HG02852 (cell line): ENCODE results near the gene RDX.
A peak's percentile ranks its signal among the peaks of the same experiment; 100 is the strongest.
"Not testable (repeated sequence)": the region's sequence is repeated elsewhere in the genome, so short reads cannot be mapped to it uniquely, and the experiment has no call there.

Experiments
- ATAC-seq: cut with Tn5 transposase; IDR thresholded peaks from one replicate; pipeline ENCODE4 v1.9.1; 2021; ENCODE audit warnings: mild to moderate bottlenecking, moderate library complexity; ENCODE audit not compliant: unreplicated experiment

RDX gene

DNA sequence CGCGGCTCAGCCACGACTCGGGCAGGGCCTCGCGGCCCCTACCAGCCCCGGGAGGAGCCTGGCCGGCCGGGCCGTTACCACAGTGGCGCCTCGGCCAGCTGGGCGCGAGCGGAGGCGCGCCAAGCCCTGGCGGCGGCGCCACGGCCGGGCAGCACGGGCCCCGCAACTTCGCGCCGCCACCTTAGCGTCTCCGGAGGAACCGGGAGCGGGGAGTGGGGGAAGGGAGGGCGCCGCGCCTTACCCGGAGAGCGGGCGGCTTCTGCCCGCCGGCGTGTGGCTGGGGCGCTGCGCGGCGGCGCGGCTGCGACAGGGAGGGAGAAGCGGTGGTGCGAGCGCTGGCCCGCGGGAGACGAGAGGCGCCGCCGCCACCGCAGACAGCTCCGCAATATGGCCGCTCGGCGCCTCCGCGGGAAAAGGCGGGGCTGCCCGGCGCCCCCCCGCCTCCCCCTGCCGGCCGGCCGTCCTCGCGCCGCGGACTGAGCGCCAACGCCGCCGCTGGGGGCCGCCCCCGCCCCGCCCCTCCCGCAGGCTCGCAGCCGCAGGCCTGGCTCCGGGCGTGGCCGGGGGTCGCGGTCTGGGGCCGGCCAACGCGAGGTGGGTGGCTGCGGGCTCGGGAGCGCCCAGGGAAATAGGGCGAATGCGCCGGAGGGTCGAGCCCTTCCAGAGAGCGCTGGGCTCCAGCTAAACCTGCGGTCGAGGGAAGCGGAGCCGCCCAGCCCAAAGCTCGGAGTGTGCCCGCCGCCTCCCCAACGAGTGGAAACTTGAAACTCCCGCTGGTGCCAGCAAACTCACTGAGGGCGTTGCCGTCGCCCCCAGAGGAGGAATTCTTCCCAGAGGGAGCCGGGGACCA, at the start of gene RDX:
Gene RDX (minus strand): TSS at position 389 of the 850 bp plus-strand sequence. CDS start 16,922 bp downstream, outside the sequence.
- ATAC-seq, result peak; percentile 71

DNA sequence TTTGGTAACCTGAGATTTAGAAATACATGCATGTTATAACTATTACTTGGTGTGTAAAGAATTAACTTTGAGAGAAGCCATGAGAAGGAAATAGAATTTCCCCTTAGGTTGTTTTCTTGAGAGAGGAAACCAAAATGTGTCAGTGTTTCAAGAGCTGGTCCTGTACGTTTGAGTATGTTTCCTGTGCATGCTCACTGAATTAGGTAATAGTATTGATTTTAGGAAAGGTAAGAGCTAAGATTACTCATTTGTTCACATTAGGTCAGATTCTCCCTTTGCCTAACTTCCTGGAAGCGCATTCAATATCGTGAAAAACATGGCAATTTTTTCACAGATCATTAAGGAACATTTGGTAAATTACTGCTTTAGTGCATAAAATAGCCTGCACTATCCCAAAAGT, 49.3 kb upstream of the RDX start:
- ATAC-seq, result peak; percentile 42

DNA sequence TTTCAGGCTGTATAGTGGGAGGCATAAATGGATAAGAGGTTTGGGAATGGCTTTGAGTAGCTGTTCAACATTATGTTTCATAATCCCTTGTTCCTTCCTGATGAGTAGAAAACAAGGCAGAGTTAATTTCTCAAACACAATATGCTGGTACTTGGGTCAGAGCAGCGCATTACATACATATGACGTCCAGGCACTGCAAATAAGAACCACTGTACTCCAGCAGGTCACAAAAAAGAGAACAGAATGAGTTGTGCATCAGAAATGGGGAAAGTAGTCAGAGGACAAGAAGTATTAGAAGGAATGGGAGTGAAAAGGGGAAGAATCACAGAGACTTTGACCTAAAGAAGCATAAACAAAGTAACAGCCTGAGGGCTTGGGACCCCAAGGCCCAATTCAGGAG, 44.0 kb upstream of the RDX start:
- no peak for ATAC-seq

DNA sequence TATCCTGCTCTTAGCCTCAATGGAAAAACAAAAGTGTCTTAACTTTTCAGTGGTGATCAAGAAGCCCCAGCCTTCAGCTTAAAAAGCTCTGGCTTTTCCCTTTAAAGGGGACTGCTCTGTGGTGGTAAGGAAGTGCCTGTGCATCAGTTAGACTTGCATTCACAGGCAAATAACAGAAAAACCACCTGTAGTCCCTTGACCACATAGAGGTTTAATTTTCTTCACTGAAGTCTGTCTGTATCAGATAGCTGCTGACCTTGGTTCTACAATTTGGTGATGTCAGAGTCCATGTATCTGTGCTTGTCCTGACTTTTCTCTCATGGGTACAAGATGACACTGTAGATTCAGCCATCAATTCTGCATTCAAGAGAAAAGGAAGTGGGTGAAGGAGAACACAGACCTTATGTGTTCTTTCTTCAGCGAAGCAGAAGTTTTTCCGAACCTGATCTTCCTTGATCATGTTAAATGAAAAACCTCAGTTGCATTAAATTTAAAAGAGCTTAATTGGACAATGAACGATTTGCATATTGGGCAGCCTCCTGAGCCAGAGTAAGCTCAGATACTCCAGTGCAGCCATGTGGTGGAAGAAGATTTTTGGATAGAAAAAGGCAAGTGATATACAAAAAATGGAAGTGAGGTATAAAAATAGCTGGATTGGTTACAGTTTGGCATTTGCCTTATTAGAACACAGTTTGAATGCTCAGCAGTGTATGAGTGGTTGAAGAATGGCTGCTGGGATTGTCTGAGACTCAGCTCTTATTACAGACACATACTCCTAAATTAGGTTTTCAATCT, 43.2 kb upstream of the RDX start:
- peak; percentile 50 for ATAC-seq

DNA sequence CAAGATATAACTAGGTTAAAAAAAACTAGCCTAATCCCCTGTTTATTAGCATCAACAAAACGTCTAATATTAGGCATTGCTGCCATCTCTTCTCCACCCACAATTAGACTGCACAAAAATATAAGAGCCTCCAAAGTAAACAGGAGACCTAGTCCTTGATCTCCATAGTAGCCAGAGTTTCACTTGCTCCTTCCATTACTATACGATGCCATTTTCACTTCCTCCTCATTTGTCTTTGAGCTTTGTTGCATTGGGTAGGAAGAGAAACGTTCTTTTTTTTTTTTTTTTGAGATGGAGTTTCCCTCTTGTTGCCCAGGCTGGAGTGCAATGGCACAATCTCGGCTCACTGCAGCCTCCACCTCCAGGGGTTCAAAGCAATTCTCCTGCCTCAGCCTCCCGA, 42.3 kb upstream of the RDX start:
- no peak for ATAC-seq

DNA sequence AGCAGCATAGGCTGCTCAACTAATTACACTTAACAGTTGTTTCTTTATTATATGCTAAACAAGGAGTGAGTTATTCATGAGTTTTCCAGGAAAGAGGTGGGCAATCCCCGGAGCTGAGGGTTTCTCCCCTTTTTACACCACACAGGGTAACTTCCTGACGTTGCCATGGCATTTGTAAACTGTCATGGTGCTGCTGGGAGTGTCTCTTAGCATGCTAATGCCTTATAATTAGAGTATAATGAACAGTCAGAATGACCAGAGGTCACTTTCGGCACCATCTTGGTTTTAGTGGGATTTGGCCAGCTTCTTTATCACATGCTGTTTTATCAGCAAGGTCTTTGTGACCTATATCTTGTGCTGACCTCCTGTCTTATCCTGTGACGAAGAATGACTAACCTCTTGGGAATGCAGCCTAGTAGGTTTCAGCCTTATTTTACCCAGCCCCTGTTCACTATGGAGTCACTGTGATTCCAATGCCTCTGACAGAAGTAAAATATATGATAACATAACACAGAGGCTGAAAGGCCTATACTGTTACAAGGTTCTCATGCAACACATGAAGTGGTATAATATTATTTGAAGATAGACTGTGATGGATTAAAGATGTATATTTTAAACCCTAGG, 41.3 kb upstream of the RDX start:
- no peak for ATAC-seq

DNA sequence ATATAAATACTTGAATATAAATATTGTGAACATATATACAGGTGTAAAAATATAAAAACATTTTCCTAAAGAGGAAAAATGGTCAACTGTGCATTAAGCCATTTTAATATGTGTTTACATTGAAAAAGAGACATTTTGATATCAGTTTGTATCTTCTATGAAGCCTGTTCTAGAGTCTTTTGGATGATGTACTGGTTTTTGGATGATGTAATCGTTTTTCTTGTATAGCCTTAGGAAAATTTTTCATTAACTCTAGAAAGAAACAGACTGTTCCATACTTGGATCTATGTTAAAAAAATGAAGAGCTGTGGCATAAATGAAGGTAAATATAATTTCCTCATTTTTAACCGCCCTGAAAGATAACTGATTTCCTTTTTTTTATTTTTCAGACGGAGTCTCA, 39.6 kb upstream of the RDX start:
- no peak for ATAC-seq

DNA sequence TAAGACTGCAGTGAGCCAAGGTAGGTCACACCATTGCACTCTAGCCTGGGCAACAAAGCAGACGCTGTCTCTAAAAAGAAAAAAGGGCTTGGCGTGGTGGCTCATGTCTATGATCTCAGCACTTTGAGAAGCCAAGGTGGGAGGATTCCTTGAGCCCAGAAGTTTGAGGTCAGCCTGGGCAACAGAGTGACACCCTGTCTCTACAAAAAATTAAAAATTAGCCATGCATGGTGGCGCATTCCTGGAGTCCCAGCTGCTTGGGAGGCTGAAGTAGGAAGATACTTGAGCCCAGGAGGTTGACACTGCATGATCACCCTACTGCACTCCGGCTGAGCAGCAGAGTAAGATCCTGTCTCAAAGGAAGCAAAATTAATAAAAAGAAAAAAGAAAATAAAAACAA, 38.9 kb upstream of the RDX start:
- no peak for ATAC-seq

DNA sequence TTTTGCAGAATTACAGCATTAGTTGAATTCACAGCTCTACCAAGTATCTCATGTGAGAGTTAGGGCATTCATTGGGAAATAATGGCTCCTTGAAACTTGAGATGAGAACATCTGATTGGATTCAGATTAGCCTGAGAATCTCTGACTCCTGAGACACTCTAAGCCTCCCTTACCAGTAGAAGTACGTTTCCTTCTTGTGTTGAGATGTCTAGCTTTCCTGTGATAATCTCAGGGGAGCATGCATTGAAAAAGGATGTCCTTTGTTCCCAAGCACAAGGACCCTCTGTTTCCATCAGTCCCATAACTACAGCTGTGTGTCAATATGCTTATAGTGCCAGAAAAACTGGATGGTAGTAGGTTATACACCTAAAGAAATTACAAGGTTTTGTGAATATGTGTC, 35.2 kb upstream of the RDX start:
- ATAC-seq, result no peak

DNA sequence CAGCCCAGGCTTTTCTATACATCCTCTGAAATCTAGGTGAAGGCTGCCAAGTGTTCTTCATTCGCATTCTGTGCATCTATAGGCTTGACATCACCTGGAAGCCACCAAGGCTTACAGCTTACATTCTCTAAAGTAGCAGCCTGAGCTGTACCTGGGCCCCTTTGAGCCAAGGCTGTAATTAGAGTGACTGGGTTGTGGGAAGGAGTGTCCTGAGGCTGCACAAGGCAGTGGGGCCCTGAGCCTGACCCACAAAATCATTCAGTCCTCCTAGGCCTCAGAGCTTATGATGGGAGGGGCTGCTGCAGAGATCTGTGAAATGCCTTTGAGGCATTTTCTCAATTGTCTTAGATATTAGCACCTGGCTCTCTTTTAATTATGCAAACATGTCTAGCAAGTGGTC, 33.0 kb upstream of the RDX start:
- ATAC-seq, result no peak

DNA sequence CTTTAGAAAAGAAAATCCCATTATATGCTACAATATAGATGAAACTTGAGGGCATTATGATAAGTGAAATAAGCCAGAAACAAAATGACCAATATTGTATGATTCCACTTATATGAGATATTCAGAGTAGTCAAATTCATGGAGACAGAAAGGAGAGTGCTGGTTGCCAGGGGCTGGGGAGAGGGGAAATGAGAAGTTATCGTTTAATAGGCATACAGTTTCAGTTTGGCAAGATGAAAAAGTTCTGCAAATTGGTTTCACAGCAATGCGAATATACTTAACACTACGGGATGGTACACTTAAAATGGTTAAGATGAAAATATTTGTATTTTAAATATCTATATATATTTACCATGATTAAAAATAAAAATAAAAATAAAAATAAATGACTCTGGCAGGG, 31.1 kb upstream of the RDX start:
- ATAC-seq, result no peak

DNA sequence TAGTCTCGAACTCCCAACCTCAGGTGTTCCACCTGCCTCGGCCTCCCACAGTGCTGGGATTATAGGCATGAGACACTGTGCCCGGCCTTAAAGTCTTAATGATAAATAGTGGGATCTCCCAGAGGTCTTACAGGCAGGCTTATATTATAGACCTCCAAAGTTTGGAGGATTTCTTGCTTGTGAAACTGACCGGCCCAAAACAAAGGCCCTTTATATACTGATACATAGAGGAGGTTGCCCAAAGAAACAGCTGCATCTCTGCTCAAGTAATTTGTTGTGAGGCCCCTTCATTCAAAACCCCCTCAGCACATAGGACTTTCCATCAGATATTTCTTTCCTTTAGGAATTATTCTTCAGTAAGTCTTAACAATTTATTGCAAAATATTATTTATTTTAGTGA, 27.4 kb upstream of the RDX start:
- ATAC-seq, result no peak

DNA sequence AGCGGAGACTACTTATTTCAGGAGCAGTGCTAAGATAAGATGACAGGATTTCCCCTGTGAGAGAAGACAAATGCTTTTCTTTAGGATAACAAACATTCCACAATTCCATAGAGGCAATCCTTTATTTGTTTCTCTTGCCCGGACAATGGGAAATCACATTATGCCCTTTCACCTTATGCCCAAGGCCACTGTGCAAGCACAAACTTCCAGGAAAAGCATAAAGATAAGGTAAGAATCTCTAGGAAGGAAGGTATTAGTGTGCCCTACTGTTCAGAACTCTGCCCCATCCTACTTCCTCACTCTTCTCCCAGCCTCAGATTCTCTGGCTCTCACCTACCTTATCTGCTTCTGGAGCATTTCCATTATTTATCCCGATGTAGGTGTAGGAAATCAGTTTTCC, 23.1 kb upstream of the RDX start:
- ATAC-seq, result no peak

DNA sequence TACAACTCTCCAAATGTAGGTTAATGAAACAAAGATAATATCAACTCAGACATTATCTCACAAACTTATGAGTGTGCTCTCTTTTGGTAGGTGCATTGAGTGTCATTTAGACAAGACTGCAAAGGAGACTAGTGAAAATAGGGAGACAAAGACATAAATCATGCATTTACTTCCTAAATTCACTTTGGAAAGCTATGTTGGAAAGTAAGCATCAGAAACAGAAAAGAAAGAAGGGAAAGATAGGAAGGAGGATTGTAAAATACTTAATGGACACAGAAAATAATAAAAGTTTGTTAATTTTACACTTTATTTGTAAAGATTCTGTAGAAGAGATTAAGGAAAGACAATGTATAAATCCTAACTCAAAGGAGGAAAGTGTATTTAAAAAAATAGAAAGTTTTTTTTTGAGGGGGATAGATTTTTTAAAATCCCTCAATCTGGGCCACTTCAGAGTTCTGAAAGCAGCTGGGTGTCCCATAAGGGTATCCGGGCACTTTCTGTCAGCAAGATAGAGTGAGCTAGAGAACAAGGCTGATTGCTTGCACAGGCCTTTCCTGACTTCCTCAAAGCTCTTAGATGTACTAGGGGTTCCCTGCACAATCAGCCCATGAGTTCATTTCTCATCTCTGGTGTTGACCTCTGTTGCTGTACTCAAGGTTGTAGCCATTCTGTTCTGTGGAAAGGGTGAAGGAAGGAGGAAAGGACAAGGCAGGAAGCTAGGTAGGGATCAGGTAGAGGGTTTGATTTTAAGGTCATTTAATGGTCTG, 22.4 kb upstream of the RDX start:
- ATAC-seq, result no peak

DNA sequence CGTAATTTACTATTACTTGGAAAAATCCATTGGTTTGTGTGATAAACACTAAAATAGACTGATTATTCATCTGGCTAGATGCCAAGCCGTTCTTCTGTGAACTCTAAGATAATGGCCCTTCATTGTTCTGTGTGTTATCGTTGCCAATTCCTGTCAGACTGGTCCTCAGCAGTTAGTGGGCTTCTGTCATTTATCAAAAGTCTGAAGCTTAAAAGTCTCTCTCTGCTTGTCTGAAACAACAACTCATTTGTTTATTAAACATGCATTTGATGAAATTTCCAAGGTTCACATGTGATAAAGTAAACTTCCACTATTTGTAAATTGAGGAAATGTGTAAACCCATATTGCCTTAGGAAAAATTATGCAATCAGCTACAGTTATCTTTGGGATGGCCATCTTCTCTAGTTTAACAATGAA, 21.1 kb upstream of the RDX start:
- ATAC-seq, result no peak

DNA sequence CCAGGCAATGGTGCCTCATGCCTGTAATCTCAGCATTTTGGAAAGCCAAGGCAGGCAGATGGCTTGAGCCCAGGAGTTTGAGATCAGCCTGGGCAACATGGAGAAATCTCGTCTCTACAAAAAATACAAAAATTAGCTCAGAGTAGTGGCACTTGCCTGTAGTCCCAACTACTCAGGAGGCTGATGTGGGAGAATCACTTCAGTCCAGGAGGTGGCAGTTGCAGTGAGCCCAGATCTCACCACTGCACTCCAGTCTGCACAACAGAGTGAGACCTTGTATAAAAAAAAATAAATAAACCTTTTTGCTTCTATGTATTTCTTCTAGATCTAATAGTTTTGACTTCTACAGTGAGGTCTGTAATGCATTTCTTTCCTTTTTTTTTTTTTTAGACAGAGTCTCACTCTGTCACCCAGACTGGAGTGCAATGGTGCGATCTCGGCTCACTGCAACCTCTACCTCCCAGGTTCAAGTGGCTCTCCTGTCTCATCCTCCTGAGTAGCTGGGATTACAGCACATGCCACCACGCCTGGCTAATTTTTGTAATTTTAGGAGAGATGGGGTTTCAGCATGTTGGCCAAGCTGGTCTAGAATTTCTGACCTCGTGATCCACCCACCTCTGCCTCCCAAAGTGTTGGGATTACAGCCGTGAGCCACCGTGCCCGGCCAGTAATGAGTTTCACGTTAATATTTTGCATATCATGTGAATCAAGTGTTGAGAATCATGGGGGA, 18.1 kb upstream of the RDX start:
- ATAC-seq, result no peak

DNA sequence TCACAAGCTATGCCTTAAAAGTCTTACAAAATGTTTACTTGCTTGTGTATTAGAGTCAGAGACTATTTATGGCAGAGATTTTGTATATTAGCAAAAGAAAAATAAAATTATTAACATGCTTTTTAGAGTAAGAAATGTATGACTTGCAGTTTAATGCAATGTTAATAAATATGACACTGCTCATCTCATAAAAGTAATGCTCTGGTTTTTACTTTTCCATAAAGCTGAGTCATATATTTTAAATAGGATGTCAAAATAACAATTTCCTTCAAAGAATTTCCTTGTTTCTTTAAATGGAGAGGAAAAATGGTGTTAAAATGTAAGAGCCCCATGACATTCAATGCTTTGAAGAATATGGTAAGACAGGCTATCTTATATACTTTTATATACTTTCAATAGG, 16.3 kb upstream of the RDX start:
- no peak for ATAC-seq

DNA sequence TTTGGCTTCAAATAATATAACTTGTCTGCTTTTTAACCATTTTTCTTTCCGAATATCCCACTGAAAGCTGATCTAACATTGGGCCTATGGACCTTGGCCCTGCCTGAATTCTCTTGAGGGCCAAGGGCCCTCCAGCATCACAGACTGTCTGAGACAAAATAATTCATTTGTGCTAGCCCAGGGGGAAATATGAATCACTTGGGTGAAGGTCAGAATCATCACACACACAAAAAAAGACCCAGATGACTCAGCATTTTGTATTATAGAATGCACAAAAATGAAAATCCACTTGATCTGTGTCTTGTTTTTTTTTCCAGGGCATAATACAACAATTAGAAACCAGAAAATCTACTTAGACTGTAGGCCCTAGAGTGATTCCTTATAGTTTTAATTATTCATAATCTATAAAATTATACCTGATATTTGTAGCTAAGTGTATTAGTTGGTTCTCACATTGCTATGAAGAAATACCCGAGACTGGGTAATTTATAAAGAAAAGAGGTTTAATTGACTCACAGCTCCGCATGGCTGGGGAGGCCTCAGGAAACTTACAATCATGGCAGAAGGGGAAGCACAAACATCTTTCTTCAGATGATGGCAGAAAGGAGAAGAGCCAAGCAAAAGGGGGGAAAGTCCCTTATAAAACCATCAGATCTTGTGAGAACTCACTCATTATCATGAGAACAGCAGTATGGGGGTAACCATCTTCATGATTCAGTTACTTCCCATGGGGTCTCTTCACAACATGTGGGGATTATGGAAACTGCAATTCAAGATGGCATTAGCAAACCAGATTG, 15.6 kb upstream of the RDX start:
- ATAC-seq, result no peak

DNA sequence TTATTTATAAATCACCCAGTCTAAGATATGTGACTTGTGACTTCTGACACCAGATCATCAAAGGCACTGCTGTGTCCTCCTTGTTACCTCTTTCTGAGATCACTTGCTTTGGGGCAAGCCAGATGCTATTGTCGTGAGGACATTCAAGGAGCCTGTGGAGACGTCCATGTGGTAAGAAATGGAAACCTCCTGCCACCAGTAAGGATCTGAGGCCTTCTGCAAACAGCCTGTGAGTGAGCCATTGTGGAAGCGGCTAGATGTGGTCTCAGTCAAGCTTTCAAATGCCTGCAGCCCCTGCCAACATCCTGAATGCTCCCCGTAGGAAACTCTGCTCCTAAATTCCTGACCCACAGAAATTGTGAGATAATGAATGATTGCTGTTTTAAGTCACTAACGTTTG, 11.7 kb upstream of the RDX start:
- no peak for ATAC-seq

DNA sequence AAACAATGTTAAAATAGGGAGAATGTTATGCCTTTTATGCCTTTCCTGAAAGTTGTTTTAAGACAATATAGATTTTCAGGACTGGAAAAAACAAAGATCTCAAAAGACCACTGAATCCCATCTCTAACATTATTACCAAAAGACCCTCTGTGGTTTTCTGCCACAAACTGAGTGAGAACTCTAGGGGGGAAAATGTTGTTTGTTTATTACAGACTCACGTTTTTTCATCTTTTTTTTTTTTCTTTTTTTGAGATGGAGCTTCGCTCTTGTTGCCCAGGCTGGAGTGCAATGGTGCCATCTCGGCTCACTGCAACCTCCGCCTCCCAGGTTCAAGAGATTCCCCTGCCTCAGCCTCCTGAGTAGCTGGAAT, 9.6 kb upstream of the RDX start:
- not testable (repeated sequence) for ATAC-seq
